ENCODE measurements around the gene RNF138. TPM values are rescaled to one million over a fixed set of nuclear protein-coding genes. Genes with fewer than 3 reads are reported as not detected.
"Not testable (repeated sequence)": the region's sequence is repeated elsewhere in the genome, so short reads cannot be mapped to it uniquely, and the experiment has no call there.

The RNF138 gene
- polyA plus RNA-seq, 1 donor, result 71.9 TPM

GRCh38 chr18:32095192-32095899 is 3.7 kb downstream of the RNF138 start:
- no peak for DNase-seq

- DNase-seq, result no peak
Observed at GRCh38 chr18:32095900-32096229, 4.2 kb downstream of the RNF138 start.

GRCh38 chr18:32096946-32097345 is 5.3 kb downstream of the RNF138 start:
- no peak for DNase-seq

- DNase-seq, result no peak
Observed at GRCh38 chr18:32104516-32104915, 12.8 kb downstream of the RNF138 start.

GRCh38 chr18:32110005-32110404 is 18.3 kb downstream of the RNF138 start:
- DNase-seq, result no peak

GRCh38 chr18:32111706-32112105 is 20.0 kb downstream of the RNF138 start:
- no peak for DNase-seq

- DNase-seq, result no peak
Observed at GRCh38 chr18:32112826-32113225, 21.2 kb downstream of the RNF138 start.

- no peak for DNase-seq
Observed at GRCh38 chr18:32114293-32114942, 22.7 kb downstream of the RNF138 start.

- no peak for DNase-seq
Observed at GRCh38 chr18:32122039-32122438, 30.4 kb downstream of the RNF138 start.

GRCh38 chr18:32126538-32126937 is 34.9 kb downstream of the RNF138 start:
- no peak for DNase-seq

- DNase-seq, result no peak
Observed at GRCh38 chr18:32135625-32136024, 44.0 kb downstream of the RNF138 start.

- DNase-seq, result no peak
Observed at GRCh38 chr18:32138332-32138982, 46.8 kb downstream of the RNF138 start.

- DNase-seq, result no peak
Observed at GRCh38 chr18:32139835-32140283, 48.2 kb downstream of the RNF138 start.

- no peak for DNase-seq
Observed at GRCh38 chr18:32148185-32148870, 56.7 kb downstream of the RNF138 start.

GRCh38 chr18:32152705-32153448 is 61.2 kb downstream of the RNF138 start:
- no peak for DNase-seq

- DNase-seq, result no peak
Observed at GRCh38 chr18:32156855-32157254, 65.2 kb downstream of the RNF138 start.

- no peak for DNase-seq
Observed at GRCh38 chr18:32157580-32157979, 65.9 kb downstream of the RNF138 start.

GRCh38 chr18:32158108-32158624 is 66.5 kb downstream of the RNF138 start:
- peak; percentile 92 for DNase-seq

- not testable (repeated sequence) for DNase-seq
Observed at GRCh38 chr18:32158631-32159030, 67.0 kb downstream of the RNF138 start.

GRCh38 chr18:32160547-32160946 is 68.9 kb downstream of the RNF138 start:
- no peak for DNase-seq

- DNase-seq, result no peak
Observed at GRCh38 chr18:32167980-32168730, 76.5 kb downstream of the RNF138 start.

Measured in left kidney (tissue), 2 donors.